Stimulated activated naive CD4-positive, alpha-beta T cell (primary cell): ENCODE measurements around the gene NUMA1.

ENCODE experiments used
- DNase-seq, 6 experiments: peaks; one replicate each; lab custom pipeline; 2025; lab: John Stamatoyannopoulos, UW

Gene NUMA1

DNA sequence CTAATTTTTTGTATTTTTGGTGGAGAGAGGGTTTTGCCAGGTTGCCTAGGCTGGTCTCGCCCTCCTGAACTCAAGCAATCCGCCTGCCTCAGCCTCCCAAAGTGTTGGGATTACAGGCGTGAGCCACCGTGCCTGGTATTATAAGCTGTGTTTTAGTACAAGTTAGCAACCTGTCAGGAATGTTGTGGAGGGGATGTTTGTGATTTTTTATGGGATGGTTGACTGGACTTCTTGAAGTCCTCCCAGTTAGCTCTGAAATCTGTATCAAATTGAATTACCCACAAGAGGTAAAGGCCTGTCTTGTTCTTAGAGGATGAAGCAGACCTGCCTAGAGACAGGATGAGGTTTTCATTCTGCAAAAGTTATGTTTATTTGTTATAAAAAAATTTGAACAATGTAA, 115.7 kb downstream of the NUMA1 start:
- no peak for DNase-seq

DNA sequence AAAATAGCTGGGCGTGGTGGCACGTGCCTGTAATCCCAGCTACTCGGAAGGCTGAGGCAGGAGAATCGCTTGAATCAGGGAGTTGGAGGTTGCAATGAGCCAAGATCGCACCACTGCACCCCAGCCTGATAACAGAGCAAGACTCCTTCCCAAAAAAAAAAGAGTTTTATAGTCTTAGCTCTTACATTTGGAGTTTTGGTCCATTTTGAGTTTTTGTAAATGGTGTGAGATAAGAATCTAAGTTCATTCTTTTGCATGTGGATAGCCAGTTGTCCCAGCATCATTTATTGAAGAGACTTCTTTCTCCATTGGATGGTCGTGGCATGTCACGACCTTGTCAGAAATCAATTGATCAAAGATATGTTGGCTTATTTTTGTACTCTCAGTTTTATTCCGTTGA, 116.9 kb downstream of the NUMA1 start:
- DNase-seq = no peak

DNA sequence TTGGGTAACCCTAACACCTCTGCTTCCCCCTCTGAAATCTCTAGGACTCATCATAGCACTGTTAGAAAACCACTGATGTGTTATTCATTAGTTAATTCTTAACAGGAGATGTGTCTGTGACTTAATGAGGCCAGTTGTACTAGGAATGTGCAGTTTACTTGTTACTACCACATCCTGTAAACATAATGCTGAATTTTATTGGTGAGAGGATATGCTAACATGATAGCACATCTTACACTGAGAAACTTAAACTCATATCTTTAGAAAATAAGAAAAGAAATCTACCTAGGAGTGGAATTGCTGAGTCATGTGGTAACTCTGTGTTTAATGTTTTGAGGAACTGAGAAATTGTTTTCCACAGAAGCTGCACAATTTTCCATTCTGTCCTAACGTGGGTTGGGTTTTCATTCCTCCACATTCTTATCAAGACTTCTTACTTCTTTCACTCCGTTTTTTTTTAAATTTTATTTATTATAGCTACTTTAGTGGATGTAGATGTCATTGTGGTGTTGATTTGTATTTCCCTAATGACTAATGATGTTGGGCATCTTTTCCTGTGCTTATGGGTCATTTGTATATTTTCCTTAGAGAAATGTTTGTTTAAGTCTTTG, 117.8 kb downstream of the NUMA1 start:
- no peak for DNase-seq

DNA sequence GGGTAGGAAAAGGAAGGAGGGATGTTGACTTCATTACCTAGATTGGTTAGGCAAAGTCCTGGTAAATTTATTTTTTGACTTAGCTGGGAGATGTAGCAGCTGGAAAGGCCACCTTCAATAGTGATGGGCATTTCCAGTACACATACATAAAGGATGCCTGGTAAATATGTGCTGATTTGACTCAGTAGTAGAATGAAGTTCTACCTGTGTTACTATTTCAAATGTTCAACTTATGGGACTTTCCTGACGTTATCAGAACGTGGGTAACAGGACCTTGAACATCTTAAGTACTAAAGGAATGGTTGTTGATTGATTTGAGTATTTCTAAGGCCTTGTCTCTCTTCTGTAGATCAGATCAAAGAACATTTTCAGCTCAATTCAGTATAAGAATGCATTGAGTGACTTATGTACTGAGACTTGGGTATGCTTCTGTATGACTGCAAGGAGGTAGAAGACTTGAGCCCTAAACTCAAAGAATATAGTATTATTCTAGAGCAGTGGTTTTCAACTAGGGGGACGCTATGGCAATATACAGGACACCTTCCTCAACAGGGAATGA, 124.4 kb downstream of the NUMA1 start:
- DNase-seq = no peak
